ENCODE results near the gene ARHGAP24. TPM values are rescaled to one million over a fixed set of nuclear protein-coding genes. Genes with fewer than 3 reads are reported as not detected.
"Not testable (repeated sequence)": the region's sequence is repeated elsewhere in the genome, so short reads cannot be mapped to it uniquely, and the experiment has no call there.

Gene ARHGAP24
- total RNA-seq, 1 experiment from 2014 or later, result 2.6 TPM

GRCh38 chr4:85650908-85651307 is 176.0 kb downstream of the ARHGAP24 start:
- no peak for DNase-seq (ENCODE audit: low spot score)

DNA sequence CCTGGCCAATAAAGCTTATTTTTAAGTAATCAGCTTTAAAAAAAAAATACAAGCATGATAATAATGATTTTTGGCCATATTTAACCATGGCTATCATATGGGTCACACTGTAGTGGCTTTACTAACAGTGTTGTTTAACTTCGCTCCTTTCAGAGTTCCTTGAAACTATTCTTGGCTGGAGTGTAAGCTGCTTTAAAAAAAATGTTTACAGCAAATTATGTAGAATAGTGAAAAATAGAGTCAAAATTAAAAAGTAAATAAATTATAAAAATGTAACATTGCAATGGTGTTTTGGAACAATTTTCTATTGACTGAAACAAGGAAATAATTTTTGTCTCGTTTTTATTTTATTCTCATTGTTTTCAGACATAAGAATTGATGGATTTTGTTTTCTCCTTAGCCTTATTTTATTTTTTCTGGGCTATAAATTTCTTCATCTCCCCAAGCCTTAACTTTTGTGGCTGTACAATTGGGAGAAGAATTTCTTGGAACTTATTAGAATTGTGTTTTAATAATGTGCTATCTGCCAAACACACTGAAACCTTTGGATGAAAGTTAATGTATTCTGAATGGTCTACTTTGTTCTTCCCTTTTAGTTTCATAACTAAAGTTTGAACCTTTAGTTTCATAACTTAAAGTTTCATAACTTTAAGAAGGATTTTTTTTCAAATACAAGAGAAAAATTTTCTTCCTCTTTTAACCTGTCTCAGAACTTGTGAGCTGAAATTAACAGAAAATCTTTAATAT is 182.0 kb downstream of the ARHGAP24 start:
- no peak for DNase-seq (ENCODE audit: low spot score)

DNA sequence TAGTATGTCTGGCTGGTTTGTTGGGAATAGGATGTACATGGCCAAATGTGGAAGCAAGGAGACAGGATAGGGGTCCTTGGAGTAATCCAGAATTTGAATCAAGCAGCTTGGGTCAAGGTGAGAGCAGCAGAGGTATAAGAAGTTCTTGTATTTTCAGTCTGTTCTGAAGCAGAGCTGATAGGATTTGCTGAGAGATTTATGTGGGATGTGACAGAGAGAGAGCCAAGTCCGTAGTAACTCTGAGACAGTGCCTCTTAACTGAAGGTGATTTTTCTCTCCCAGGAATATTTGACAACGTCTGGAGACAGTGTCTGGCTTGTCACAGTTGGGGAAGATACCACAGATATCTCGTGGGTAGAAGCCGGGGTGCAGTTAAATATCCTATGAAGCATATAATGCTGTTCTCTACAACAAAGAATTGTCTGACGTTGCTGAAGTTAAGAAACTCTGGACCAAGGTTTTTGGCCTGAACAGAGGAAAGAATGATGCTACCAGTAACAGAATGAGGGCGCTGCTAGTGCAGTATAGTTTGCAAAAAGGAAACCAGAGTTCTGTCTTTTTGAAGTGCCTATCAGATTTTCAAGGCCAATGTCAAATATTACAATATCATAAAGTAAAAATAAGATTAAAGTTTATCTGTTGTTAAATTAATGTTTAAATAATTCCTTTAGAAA is 184.0 kb downstream of the ARHGAP24 start:
- DNase-seq (ENCODE audit: low spot score), result no peak

- no peak for DNase-seq (ENCODE audit: low spot score)
Observed at GRCh38 chr4:85659610-85660218, 184.8 kb downstream of the ARHGAP24 start.

- not testable (repeated sequence) for DNase-seq (ENCODE audit: low spot score)
Observed at GRCh38 chr4:85666625-85667024, 191.7 kb downstream of the ARHGAP24 start.

GRCh38 chr4:85669204-85669603 is 194.3 kb downstream of the ARHGAP24 start:
- no peak for DNase-seq (ENCODE audit: low spot score)

- DNase-seq (ENCODE audit: low spot score), result no peak
Observed at GRCh38 chr4:85669992-85670548, 195.1 kb downstream of the ARHGAP24 start.

DNA sequence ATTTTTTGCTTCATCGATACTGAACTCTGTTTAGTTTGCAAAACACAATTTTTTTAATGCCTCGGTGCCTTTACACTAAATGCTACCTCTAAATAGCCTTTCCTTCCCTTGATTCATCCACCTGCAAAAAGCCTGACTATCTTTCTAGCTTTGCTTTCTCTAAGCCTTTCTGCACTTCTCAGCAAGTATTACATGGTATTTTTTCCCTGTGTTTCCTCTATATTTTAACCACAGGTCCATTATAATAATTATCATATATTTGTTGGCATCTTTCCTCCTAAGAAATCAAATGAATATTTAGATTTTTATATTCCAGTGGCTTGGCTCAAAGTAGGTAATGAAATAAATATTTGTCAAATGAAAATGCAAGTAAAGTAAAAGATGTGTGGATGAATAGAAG is 196.2 kb downstream of the ARHGAP24 start:
- no peak for DNase-seq (ENCODE audit: low spot score)

DNA sequence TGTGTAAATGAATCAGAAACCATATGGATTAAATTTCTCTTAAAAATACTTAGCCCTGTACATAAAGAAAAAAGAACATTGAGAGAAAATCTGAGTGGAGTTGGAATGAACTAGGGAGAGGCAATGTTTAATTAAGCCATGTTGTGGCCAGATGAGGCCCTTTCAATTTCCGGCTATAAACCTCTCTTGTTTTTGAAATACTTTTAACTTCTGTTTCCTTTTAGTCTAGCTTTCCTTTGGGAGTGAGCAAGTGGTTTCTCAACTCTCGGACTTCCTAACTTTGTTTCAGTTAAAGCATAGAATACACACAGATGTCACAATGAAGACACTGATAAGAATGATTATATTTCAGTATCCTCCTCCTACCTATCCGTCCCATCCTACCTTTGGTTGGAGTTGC is 197.2 kb downstream of the ARHGAP24 start:
- DNase-seq (ENCODE audit: low spot score), result no peak

GRCh38 chr4:85672959-85673358 is 198.0 kb downstream of the ARHGAP24 start:
- DNase-seq (ENCODE audit: low spot score), result no peak

DNA sequence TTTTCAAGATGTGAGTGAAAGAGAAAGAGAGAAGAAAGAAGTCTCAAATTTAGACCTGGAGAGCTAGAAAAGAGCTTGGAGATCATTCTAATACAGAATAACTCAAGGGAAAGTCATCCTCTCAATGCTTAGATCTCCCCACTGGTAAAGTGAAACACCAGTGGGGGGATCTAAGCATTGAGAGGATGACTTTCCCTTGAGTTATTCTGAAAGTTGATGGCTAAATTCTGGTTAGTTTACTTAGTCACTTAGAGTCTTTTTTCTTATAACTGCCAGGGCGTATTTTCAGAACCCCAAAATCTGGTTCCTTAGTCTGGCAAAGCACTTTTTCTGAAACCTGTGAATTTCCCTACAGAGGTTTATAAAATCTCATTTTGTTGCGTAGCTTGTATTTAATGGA is 198.6 kb downstream of the ARHGAP24 start:
- no peak for DNase-seq (ENCODE audit: low spot score)

GRCh38 chr4:85675076-85676049 is 200.4 kb downstream of the ARHGAP24 start:
- DNase-seq (ENCODE audit: low spot score), result no peak

- no peak for DNase-seq (ENCODE audit: low spot score)
Observed at GRCh38 chr4:85676050-85676425, 201.1 kb downstream of the ARHGAP24 start.

DNA sequence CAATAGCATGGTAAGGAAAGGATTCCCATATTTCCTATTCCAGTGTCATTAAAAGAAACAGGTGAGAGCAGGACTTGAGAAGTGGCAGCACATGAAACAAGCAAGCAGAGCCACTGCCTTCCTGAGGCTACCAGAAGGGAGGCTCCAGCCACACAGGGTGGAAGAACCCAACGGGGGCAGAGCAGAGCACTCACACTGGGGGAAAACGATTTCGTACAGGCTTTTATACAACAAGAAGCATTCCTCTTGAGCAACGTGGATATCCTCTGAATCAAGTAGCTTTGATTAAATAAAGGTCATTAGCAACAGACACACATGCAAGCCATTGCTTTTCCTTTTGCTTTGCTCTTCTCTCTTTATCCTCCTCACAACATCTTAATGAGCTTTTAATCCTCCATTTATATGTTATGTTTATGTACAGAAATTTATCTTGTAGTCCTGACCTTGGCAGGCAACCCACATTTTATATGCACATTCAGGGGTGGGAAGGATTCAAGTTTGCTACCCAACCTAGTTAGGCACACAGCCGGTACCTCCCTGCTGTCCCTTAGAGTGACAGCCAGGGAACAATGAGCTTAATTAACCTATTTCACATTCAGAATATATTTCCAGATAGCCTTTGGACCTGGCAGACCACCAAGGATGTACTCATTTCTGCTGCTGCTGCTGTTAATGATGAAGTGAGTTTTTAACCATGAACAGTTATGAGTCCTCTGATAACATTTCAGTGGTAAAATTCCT is 202.1 kb downstream of the ARHGAP24 start:
- peak; percentile 16 for DNase-seq (ENCODE audit: low spot score)

DNA sequence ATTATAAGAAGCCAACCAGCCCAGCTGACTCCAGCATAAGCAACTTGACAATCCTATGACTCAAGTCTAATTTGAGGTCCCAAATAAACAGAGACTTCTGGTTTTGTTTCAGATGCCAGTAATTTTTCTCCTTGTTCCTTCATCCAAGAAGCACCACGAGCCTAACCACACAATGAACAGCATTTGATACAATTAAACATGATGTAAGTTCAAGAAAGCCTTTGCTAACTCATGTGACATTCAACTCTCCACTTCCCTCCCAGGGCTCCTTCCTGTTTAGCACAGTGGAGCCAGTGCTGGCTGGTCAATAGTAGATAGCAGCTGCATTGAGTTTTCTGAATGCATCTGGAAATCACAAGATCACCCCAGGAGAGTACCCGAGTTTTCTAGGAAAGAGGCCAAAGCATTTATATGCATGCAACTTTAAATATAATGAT is 206.3 kb downstream of the ARHGAP24 start:
- DNase-seq (ENCODE audit: low spot score), result peak; percentile 60

- no peak for DNase-seq (ENCODE audit: low spot score)
Observed at GRCh38 chr4:85681921-85682320, 207.0 kb downstream of the ARHGAP24 start.

DNA sequence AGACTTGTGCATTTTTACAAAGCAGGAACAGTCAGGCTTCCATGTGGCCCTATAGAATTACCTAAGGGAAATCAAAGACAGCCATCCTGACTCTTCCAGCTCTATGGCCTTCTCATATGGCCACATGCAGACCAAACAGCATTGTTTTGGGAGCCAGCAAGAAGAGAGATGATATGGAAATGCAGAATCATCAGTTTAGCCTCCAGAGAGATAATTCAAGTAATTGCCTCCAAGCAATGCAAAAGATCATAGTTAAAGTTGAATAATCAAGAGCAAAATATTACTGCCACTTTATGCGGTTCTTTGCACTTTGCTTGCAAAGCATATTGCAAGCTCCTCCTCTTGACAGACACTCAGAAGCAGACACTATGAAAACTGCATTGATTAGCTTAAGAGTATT is 207.4 kb downstream of the ARHGAP24 start:
- DNase-seq (ENCODE audit: low spot score), result no peak

DNA sequence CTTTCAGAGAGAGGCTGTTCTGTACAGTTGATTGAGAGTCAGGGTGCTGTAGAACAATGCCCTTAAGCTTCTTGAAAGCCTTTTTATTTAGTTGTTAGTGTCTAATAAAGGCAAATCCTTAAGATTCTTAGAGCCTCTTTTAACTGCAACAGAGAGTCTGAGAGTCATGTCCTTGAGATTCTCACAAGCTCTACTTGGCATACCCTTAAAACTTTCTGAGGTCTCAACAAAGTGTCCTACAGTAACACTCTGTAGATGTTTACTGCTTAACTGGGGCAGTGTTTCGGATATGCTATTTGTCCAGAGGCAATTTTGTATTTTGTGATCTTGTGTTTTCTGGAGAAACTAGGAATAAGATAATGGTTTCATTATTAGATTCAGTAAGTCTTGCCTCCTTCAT is 209.7 kb downstream of the ARHGAP24 start:
- DNase-seq (ENCODE audit: low spot score), result no peak

GRCh38 chr4:85686398-85686797 is 211.4 kb downstream of the ARHGAP24 start:
- DNase-seq (ENCODE audit: low spot score), result no peak

DNA sequence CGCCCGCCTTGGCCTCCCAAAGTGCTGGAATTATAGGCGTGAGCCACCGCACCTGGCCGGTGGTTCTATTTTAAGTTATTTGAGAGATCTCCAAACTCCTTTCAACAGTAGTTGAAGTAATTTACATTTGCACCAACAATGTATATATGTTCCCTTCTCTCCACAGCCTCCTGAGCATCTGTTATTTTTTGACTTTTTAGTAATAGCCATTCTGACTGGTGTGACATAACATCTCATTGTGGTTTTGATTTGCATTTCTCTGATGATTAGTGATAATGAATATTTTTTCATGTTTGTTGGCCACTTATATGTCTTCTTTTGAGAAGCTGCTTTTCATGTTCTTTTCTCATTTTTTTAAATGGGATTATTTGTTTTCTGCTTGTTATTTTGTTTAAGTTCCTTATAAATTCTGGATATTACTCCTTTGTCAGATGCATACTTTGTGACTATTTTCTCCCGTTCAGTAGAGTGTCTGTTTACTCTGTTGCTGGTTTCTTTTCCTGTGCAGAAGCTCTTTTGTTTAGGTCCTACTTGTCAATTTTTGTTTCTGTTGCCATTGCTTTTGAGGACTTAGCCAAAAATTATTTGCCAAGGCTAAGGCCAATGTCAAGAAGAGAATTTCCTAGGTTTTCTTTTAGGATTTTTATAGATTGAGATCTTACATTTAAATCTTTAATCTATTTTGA is 213.2 kb downstream of the ARHGAP24 start:
- DNase-seq (ENCODE audit: low spot score), result no peak
